Stimulated activated CD8-positive, alpha-beta memory T cell treated with anti-CD3 and anti-CD28 coated beads, Interleukin-4, amount 100 ng/mL, for 4 hours (primary cell): Measurements from ENCODE around the gene TMEM69.
A peak's percentile ranks its signal among the peaks of the same experiment; 100 is the strongest.
"Not testable (repeated sequence)": the region's sequence is repeated elsewhere in the genome, so short reads cannot be mapped to it uniquely, and the experiment has no call there.

Source experiments
- DNase-seq, 2 donors: peaks; one replicate each; pipeline ENCODE4 v3.0.0-alpha.2; 2020; ENCODE audit warnings: low read depth in 2 of 2, low spot score in 1 of 2

Gene TMEM69

DNA sequence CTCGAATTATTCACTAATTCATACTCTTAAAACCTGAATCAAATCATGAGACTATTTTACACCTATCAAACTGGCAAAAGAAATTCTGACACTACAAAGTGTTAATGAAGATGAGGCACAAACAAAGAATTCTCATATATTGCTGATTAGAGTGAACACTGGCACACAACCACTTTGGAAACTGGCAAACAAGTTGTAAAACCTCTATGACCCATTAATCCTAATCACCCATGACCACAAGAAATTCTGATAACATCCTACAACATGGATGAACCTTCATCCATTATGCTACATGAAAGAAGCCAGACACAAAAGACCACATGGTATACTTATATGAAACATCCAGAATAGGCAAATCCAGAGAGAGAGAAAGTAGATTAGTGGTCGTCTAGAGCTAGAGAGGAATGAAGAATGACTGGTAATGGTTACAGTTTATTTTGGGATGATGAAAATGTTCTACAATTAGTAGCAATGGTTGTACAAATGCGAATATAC is 10.2 kb upstream of the TMEM69 start:
- DNase-seq, result no peak

DNA sequence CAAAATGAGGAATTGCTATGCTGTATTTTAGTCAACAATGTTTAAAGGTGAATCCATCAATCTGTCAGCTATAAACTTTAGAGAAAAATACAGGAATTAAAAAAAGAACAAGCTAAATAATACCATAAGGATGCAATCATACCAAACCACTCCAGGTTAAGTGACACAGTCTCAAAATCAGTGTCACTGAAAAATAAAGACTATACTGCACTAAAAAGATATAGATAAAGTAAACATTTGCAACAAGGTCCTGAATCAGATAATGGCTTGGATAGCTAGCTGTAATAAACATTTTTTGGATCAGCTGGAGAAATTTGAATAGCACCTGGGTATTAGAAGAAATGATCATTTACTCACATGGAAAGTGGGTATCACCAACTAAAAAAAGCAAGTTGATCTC is 9.5 kb upstream of the TMEM69 start:
- no peak for DNase-seq

DNA sequence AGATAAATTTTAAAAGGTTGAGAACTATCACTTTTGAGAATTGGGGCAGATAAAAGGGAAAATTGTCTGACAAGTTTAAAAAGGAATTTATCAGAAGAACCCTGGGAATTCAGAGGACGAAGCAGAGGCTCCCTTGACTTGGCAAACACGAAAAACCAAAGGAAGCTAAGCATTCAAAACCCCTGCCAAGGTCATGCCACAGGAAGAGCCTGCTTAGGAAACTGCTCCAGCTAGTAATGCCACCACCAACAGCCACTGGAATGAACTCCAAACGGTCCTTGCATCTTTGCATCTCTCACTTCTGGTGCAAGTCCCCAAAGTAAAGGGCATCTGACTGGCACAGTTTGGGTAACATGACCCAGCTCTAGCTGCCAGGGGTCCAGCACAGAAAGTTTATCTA is 8.9 kb upstream of the TMEM69 start:
- no peak for DNase-seq

- no peak for DNase-seq
Measured at GRCh38 chr1:45682942-45683341, 5.0 kb upstream of the TMEM69 start.

- no peak for DNase-seq
Measured at GRCh38 chr1:45684402-45684801, 3.6 kb upstream of the TMEM69 start.

DNA sequence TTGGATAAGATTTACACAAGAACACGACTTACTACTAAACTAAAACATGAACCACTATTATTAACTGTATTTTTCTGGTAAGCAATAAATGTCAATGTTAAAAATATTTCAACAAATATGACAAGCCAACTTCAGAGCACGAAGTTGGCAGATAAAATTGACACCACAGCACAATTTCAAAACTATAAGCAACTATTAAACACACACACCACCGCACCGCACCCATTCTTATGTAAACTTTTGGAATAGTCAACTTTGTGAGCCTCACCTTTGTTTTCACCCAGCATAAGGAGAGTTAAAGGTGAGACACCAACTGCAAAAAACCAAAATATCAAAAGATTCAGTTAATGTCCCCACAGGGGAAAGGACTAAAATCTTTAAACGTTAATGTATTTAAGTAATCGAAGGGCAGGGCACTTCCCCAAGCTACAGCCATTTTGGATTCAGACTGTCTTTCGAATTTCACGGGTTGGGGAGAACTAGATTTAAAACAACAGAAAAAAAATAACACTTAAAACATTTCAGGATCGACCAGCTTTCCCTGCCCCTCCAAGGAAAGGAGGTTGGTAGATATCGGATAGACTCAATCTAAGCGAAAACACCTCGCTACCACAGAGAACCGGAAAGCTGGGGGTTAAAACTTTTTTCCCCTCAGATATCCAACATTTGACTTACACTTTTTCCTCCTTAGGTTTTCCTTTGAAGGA is 2.5 kb upstream of the TMEM69 start:
- DNase-seq, result no peak

DNA sequence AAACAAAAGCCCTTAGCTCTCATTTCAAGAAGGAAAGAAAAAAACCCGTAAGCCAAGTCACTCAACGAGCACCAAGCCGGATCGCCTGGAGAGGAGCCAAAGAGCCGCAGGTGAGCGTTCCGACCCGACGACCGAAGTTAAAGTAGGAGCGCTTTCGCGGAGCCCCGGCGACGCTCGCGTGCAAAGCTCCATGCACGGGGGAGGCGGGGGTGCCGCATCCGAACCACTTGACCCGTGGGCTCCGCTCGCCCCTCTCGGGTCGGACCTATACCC is 2.0 kb upstream of the TMEM69 start:
- DNase-seq, result peak; percentile 33 to 38

- peak; percentile 96 to 97 for DNase-seq
Measured at GRCh38 chr1:45686288-45687013, 1.5 kb upstream of the TMEM69 start, which contains the start of gene GPBP1L1. Gene GPBP1L1 (minus strand): TSS chr1:45686533. CDS start chr1:45659087, 27,446 bp downstream.

GRCh38 chr1:45687014-45687753 is 797 bp upstream of the TMEM69 start:
- peak; percentile 88 to 95 for DNase-seq

DNA sequence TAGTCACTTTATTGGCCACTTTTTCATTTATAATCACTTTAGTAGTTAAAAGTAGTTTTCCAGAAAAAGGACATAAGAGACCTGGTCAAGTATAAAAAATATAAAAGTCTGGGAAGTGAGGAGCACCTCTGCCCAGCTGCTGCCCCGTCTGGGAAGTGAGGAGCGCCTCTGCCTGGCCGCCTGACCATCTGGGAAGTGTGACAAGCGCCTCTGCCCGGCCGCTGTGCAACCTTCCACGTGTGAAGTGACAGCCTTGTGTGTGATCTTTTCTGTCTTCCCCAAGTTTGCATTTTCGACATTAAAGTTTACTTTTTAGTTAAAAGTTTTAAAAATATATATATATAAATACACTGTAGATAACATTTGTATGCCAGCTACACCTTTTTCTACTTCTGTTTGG is 5.8 kb downstream of the TMEM69 start:
- not testable (repeated sequence) for DNase-seq

- no peak for DNase-seq
Measured at GRCh38 chr1:45694823-45695222, 6.8 kb downstream of the TMEM69 start.

GRCh38 chr1:45704637-45705036 is 16.7 kb downstream of the TMEM69 start:
- no peak for DNase-seq

DNA sequence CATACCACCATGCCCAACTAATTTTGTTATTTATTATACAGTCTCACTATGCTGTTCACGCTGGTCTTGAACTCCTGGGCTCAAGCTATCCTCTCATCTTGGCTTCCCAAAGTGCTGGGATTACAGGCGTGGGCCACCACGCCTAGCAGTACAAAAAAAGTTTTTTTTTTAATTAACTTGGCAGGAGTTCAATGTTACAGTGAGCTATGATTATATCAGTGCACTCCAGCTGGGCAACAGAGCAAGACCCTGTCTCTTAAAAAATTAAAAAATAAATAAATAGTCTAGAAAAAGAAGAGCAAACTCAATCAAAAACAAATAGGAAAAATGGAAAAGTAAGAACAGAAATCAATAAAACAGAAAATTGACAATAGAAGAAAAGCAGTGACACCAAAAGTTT is 25.7 kb downstream of the TMEM69 start:
- DNase-seq, result no peak

DNA sequence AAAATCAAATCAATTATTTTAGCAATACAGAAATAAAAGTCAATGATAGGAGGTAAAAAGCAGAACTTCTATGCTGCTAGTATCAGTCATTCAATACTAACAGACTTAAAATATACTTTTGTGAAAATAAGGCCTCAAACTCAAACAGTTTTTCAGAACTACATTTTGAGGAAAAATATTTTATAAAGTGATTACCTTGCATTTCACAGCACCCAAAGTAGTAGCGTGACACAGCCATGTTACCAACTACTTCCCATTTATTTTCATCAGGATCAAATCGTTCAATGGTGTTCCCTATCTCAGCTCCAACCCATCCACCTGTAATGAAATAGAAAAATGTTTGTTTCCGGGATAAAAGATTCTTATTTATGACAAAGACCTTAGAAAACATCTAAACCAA is 28.7 kb downstream of the TMEM69 start:
- no peak for DNase-seq

DNA sequence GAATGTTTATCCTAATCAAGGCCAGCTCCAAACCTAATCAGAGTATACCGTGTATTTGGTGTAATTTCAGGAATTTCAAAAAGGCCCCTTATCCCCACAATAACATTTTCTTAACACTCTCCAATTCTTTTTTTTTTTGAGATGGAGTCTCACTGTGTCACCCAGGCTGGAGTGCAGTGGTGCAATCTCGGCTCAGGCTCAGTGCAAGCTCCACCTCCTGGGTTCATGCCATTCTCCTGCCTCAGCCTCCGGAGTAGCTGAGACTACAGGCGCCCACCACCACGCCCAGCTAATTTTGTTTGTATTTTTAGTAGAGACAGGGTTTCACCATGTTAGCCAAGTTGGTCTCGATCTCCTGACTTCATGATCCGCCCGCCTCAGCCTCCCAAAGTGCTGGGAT is 29.4 kb downstream of the TMEM69 start:
- DNase-seq, result not testable (repeated sequence)

DNA sequence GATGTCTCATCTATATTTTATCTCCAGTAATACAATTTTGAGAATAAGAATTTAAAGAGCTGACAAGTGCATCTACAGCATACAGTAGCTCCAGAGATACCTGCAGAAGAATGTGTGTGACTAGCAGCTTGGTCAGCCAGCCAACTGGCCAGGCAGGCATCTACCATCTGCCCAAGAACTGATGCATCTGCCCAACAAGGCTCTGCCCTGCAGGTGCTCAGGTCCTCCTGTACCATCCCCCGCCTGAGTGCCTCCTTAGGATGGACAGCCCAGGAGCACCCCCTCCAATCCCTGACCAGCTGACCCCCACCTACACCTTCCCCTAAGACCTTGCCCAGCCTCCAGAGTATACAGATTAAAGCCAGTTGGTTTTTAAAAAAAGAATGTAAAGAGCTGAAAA is 30.3 kb downstream of the TMEM69 start:
- DNase-seq, result no peak

DNA sequence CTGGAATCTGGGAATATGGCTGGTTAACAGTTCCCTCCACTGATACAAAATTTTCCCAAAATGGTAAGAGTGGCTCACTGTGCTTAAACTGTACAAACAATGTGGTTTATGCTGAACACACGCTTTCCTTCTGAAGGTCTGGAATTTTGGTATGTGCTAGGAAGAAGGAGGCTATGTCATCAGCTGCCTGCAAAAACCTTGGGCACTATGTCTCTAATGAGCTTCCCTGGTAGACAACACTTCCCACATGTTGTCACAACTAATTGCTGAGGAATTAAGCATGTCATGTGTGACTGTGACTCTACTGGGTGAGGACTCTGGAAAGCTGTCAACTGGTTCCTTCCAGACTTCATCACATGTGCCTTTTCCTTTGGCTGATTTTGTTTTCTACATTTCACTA is 33.2 kb downstream of the TMEM69 start:
- no peak for DNase-seq

DNA sequence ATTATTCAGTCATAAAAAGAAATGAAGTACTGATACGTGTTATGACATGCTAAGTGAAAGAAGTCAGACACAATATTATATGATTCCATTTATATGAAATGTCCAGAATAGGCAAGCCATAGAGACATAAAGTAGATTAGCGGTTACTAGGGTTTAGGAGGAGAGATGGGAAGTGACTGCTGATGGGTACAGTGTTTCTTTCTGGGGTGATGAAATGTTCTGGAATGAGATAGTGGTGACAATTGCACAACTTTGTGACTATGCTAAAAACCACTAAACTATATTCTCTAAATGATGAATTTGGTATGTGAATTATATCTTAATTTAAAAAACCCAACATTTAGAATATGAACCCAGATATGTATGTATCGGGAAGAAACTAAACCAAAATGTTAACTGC is 34.8 kb downstream of the TMEM69 start:
- DNase-seq, result no peak

DNA sequence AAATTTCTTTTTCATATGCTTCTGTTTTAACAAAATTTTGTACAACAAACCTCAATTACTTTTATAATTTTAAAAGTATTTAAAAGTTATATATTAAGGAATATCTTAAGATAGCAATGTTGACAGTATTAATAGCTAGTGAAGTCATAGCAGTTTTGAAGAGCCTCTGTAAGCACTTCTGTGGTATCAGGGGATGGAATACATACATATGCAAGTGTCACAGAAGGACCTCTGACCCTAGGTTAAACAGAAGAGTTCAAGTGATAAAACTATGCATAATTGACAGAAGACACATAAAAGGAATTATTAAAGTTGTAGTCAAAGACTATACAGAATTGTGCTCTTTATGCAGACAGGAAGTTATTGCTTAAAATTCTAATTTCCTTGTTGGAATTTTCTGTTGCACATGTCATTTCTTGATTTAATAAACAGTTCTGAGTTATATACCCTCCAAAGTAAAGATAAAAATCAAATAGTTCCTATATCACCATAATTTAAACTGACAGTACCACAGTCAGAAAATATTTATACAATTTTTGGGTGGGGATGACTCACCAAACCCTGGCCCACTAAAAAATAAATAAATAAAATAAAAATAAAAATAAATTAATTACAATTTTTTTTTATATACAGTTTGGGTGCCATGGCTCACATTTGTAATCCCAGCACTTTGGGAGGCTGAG is 35.4 kb downstream of the TMEM69 start:
- DNase-seq, result no peak

DNA sequence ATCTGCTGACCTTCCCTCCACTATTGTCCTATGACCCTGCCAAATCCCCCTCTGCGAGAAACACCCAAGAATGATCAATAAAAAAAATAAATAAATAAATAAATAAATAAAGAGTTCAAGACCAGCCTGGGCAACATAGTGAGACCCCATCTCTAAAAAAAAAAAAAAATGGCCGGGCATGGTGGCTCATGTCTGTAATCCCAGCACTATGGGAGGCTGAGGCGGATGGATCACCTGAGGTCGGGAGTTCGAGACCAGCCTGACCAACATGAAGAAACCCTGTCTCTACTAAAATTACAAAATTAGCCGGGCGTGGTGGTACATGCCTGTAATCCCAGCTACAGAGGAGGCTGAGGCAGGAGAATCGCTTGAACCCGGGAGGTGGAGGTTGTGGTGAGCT is 38.0 kb downstream of the TMEM69 start:
- DNase-seq, result not testable (repeated sequence)

- DNase-seq, result no peak
Measured at GRCh38 chr1:45730075-45730779, 42.2 kb downstream of the TMEM69 start.
